ENCODE measurements around the gene CWC27. TPM values are rescaled to one million over a fixed set of nuclear protein-coding genes. Genes with fewer than 3 reads are reported as not detected.

The CWC27 gene
- total and polyA plus RNA-seq, 2 of the 13 experiments (the other 11 are each of a cell fraction or from before 2014, with no cell fraction given) = 21.1 to 25.7 TPM

DNA sequence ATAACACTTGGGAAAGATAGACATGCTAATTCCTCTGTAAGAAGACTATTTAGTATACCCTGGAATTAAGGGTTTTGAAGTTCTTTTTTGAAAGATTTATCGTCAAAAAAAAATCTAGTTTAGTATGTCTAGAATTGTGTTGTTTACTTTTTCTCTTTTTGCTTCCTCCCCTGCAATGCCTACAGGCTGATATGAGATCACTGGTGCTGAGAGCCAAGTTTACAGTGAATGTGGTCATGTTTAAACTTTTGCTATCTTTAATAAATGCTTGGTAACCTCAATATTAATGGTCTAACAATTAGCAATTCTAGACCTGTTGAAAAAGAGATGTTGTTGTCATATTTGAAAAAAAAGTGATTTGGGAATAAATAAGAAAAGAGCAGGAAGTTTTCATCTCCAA, 86.1 kb downstream of the CWC27 start (continued):
- TF ChIP-seq ATF1 (CRISPR knock-in tag; IDR thresholded peaks at IDR 0.05) (no peak), ZNF672 (CRISPR knock-in tag; IDR thresholded peaks at IDR 0.05) (no peak), SP5 (CRISPR knock-in tag; IDR thresholded peaks at IDR 0.05; ENCODE audit: borderline replicate concordance, low read depth) (no peak), ZNF367 (CRISPR knock-in tag; IDR thresholded peaks at IDR 0.05; ENCODE audit: borderline replicate concordance) (no peak), ZBTB21 (CRISPR knock-in tag; IDR thresholded peaks at IDR 0.05) (no peak)
- TF ChIP-seq, protein P1, sequence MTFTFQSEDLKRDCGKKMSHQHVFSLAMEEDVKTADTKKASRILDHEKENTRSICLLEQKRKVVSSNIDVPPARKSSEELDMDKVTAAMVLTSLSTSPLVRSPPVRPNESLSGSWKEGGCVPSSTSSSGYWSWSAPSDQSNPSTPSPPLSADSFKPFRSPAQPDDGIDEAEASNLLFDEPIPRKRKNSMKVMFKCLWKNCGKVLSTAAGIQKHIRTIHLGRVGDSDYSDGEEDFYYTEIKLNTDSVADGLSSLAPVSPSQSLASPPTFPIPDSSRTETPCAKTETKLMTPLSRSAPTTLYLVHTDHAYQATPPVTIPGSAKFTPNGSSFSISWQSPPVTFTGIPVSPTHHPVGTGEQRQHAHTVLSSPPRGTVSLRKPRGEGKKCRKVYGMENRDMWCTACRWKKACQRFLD (CRISPR knock-in tag; IDR thresholded peaks at IDR 0.05; ENCODE audit: borderline replicate concordance) = no peak
- TF ChIP-seq, protein P2, sequence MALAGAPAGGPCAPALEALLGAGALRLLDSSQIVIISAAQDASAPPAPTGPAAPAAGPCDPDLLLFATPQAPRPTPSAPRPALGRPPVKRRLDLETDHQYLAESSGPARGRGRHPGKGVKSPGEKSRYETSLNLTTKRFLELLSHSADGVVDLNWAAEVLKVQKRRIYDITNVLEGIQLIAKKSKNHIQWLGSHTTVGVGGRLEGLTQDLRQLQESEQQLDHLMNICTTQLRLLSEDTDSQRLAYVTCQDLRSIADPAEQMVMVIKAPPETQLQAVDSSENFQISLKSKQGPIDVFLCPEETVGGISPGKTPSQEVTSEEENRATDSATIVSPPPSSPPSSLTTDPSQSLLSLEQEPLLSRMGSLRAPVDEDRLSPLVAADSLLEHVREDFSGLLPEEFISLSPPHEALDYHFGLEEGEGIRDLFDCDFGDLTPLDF (CRISPR knock-in tag; IDR thresholded peaks at IDR 0.05) = no peak

GRCh38 chr5:64859881-64860280, 91.2 kb downstream of the CWC27 start:
- Histone ChIP-seq H3K27ac (ENCODE audit: extremely low read length, insufficient read depth, low read length) (no peak overlapping the region), H3K4me1 (ENCODE audit: insufficient read depth, low read length) (no peaks in the 10 kb centered on the region), H2AFZ (ENCODE audit: low read length) (no peak overlapping the region), H3K9ac (ENCODE audit: insufficient read depth, low read depth, low read length) (no peak overlapping the region), H3K4me2 (ENCODE audit: low read depth, low read length) (no peak overlapping the region), H3K36me3 (replicated peaks in 1 of 2; ENCODE audit: control insufficient read depth in 1 of 2, insufficient read depth in 2 of 2, low read length in 2 of 2) (no peaks in the 10 kb centered on the region), H3K9me3 (ENCODE audit: low read length) (no peaks in the 10 kb centered on the region), H4K20me1 (ENCODE audit: insufficient read depth, low read length) (no peaks in the 10 kb centered on the region), H3K4me3 (replicated peaks in 1 of 3; ENCODE audit: insufficient read depth in 1 of 3, low read depth in 2 of 3, low read length in 3 of 3) (no peak overlapping the region), H3K79me2 (ENCODE audit: insufficient read depth, low read length) (no peaks in the 10 kb centered on the region), H3K27me3 (ENCODE audit: control insufficient read depth in 1 of 2, insufficient read depth in 2 of 2, low read length in 2 of 2) (no peaks in the 10 kb centered on the region)
- intact Hi-C loops (cut with micrococcal nuclease; ENCODE audit: unreplicated experiment) = no loop called here
- FAIRE-seq = no peak
- no TSS peak for BruUV-seq (replicated peaks)
- no peak for ATAC-seq
- in situ Hi-C loops (cut with HindIII; ENCODE audit: extremely low pct_ligation_motif_present, low pct_unique_long_range_greater_than_20kb) = no loop called here
- CTCF ChIA-PET (ENCODE audit: low intra/inter-chr PET ratio, low total read pairs) = no interaction called here
- POLR2A ChIA-PET = no interaction called here
- no peak for DNase-seq (ENCODE audit: low spot score)
- TF ChIP-seq NR2F6 (IDR thresholded peaks at IDR 0.05) = no peak
- no peak for TF ChIP-seq NR2F6 (CRISPR knock-in tag; IDR thresholded peaks at IDR 0.05)
- no peak for TF ChIP-seq GTF2F1 (IDR thresholded peaks at IDR 0.05; ENCODE audit: low read length)
- TF ChIP-seq ZNF678 (CRISPR knock-in tag; IDR thresholded peaks at IDR 0.05) = no peak
- no peak for TF ChIP-seq SNAI1 (CRISPR knock-in tag; IDR thresholded peaks at IDR 0.05; ENCODE audit: borderline replicate concordance)
- no peak for TF ChIP-seq ATRX (CRISPR knock-in tag; IDR thresholded peaks at IDR 0.05; ENCODE audit: borderline replicate concordance)
- TF ChIP-seq GRHL1 (CRISPR knock-in tag; conservative IDR thresholded peaks at IDR 0.05) = no peak
- TF ChIP-seq TFE3 (CRISPR knock-in tag; IDR thresholded peaks at IDR 0.05) = no peak
- TF ChIP-seq, protein P1 (CRISPR knock-in tag; IDR thresholded peaks at IDR 0.05; ENCODE audit: borderline replicate concordance) = no peak
- no peak for TF ChIP-seq SRF (IDR thresholded peaks at IDR 0.05; ENCODE audit: low read depth, low read length)
- no peak for TF ChIP-seq KDM6A (CRISPR knock-in tag; IDR thresholded peaks at IDR 0.05; ENCODE audit: low read depth)
- TF ChIP-seq FOXO1 (CRISPR knock-in tag; IDR thresholded peaks at IDR 0.05) = no peak
- TF ChIP-seq ZNF839 (CRISPR knock-in tag; IDR thresholded peaks at IDR 0.05; ENCODE audit: borderline replicate concordance) = no peak
- TF ChIP-seq ZNF83 (CRISPR knock-in tag; IDR thresholded peaks at IDR 0.05; ENCODE audit: borderline replicate concordance) = no peak
